Body of pancreas (tissue), 4 donors: ENCODE measurements around the gene ITK. TPM values are rescaled to one million over a fixed set of nuclear protein-coding genes. Genes with fewer than 3 reads are reported as not detected.

Experiments
- ATAC-seq: fragments of 150-250 bp; one replicate; pipeline ENCODE4 v1.9.1; 2016
- DNase-seq, 4 donors: peaks; one replicate each; pipeline ENCODE4 v3.0.0-alpha.2; 2019
- H3K27ac ChIP-seq, 4 donors: fragments of 200-600 bp; sonication (generic); 1 replicate in 3 of 4; 2 replicates in 1 of 4; pipeline versions ENCODE4 v1.5.1 to v1.6.1; 2016 to 2019; ENCODE audit warnings: mild to moderate bottlenecking in 1 of 4, mixed read lengths in 1 of 4, moderate library complexity in 1 of 4
- H3K27me3 ChIP-seq, 2 donors: fragments of 200-600 bp; sonication (generic); one replicate each; pipeline ENCODE4 v1.6.0; 2016; ENCODE audit warnings: mild to moderate bottlenecking in 1 of 2
- H3K36me3 ChIP-seq, 2 donors: fragments of 200-600 bp; sonication (generic); replicated peaks in 1 of 2; 2 replicates each; pipeline ENCODE4 v1.5.1; 2016; ENCODE audit warnings: low read depth in 2 of 2; ENCODE audit not compliant: insufficient read depth in 1 of 2
- H3K4me1 ChIP-seq: fragments of 200-600 bp; sonication (generic); one replicate; pipeline ENCODE4 v1.6.0; 2016
- H3K4me3 ChIP-seq, 2 donors: fragments of 200-600 bp; sonication (generic); 1 replicate in 1 of 2; 2 replicates in 1 of 2; pipeline ENCODE4 v1.5.1; 2016 to 2019
- H3K9me3 ChIP-seq, 3 donors: fragments of 200-600 bp; sonication (generic); 1 replicate in 2 of 3; 2 replicates in 1 of 3; pipeline ENCODE4 v1.5.1; 2016
- CTCF ChIP-seq, 7 experiments: fragments of 450-650 bp in 4 of 7; fragments of 200-600 bp in 3 of 7; sonication (generic) in 3 of 7; IDR thresholded peaks; one replicate each; pipeline ENCODE4 v1.5.1; 2016 to 2019; ENCODE audit warnings: antibody characterized with exemption in 7 of 7
- POLR2A ChIP-seq, 3 donors: fragments of 450-650 bp; IDR thresholded peaks; one replicate each; pipeline ENCODE4 v1.6.1; 2016; ENCODE audit warnings: antibody characterized with exemption in 3 of 3, mild to moderate bottlenecking in 2 of 3
- WGBS, 2 donors: methylation state at CpG; one replicate each; pipeline ENCODE4 v1.1.5; 2017; 5-methylcytosine and 5-hydroxymethylcytosine counted together
- intact Hi-C: fragments of 100-400 bp; cut with DNase I; formaldehyde crosslinking; loops from one replicate; pipeline ENCODE4 v1.15.1; 2023
- total RNA-seq, 2 donors: library from RNA; depleted of rRNA; stranded (reverse); fragments of >200 nt; gene quantifications; one replicate each; pipeline ENCODE4 v1.1.0, GENCODE V29; 2016

The ITK gene
- total RNA-seq, 2 donors from 2014 or later: 0.78 to 2.6 TPM

GRCh38 chr5:157162919-157163510, 17.6 kb upstream of the ITK start:
- ATAC-seq (no peak), DNase-seq (no peak)
- H3K36me3 ChIP-seq: no peaks in the 10 kb centered on the region
- WGBS, 2 donors: 83 to 87% methylated on average over 12 of the region's 12 CpGs
- H3K9me3 ChIP-seq: no peaks in the 10 kb centered on the region
- intact Hi-C loops: no loop called here
- no peak overlapping the region for H3K27ac ChIP-seq
- no peaks in the 10 kb centered on the region for H3K4me1 ChIP-seq
- no peaks in the 10 kb centered on the region for H3K27me3 ChIP-seq
- TF ChIP-seq POLR2A (IDR thresholded peaks at IDR 0.05) (no peak), CTCF (IDR thresholded peaks at IDR 0.05) (no peak)
- no peak overlapping the region for H3K4me3 ChIP-seq

- H3K4me1 ChIP-seq: no peaks in the 10 kb centered on the region
- H3K4me3 ChIP-seq: no peak overlapping the region
- H3K36me3 ChIP-seq: no peaks in the 10 kb centered on the region
- ATAC-seq (no peak), DNase-seq (no peak)
- TF ChIP-seq CTCF (IDR thresholded peaks at IDR 0.05): no peak
- TF ChIP-seq POLR2A (IDR thresholded peaks at IDR 0.05): no peak
- no peaks in the 10 kb centered on the region for H3K9me3 ChIP-seq
- no peaks in the 10 kb centered on the region for H3K27me3 ChIP-seq
- H3K27ac ChIP-seq: no peak overlapping the region
- 36 to 55% methylated on average over 5 of the region's 5 CpGs for WGBS, 2 donors
- intact Hi-C loops: no loop called here
These were observed 16.1 kb upstream of the ITK start for GRCh38 chr5:157164521-157164920.

GRCh38 chr5:157165261-157165660, 15.4 kb upstream of the ITK start:
- TF ChIP-seq POLR2A (IDR thresholded peaks at IDR 0.05) (no peak), CTCF (IDR thresholded peaks at IDR 0.05) (no peak)
- Histone ChIP-seq H3K9me3 (no peaks in the 10 kb centered on the region), H3K27me3 (no peaks in the 10 kb centered on the region), H3K4me3 (no peak overlapping the region), H3K27ac (no peak overlapping the region), H3K4me1 (no peaks in the 10 kb centered on the region), H3K36me3 (no peaks in the 10 kb centered on the region)
- 79 to 81% methylated on average over 4 of the region's 4 CpGs for WGBS, 2 donors
- ATAC-seq (no peak), DNase-seq (no peak)
- intact Hi-C loops: no loop called here

GRCh38 chr5:157165668-157166067, 15.0 kb upstream of the ITK start:
- Histone ChIP-seq H3K4me3 (no peak overlapping the region), H3K27me3 (no peaks in the 10 kb centered on the region), H3K4me1 (no peaks in the 10 kb centered on the region), H3K9me3 (no peaks in the 10 kb centered on the region), H3K27ac (no peak overlapping the region), H3K36me3 (no peaks in the 10 kb centered on the region)
- ATAC-seq: no peak
- no peak for DNase-seq
- no peak for TF ChIP-seq POLR2A (IDR thresholded peaks at IDR 0.05)
- TF ChIP-seq CTCF (IDR thresholded peaks at IDR 0.05): no peak
- WGBS, 2 donors: 68 to 71% methylated on average over 12 to 14 of the region's 14 CpGs
- intact Hi-C loops: no loop called here
